Psoas muscle (tissue), 8 donors: Measurements from ENCODE around the gene FSHB. TPM values are rescaled to one million over a fixed set of nuclear protein-coding genes. Genes with fewer than 3 reads are reported as not detected.

ENCODE experiments used
- ATAC-seq, 4 donors: fragments of 200-7000 bp; cut with Tn5 transposase; one replicate each; pipeline ENCODE4 v1.9.1; 2020; ENCODE audit warnings: moderate library complexity in 3 of 4, mild to moderate bottlenecking in 2 of 4
- DNase-seq, 2 donors: peaks; one replicate each; pipeline ENCODE4 v3.0.0-alpha.2; 2020
- H3K27ac ChIP-seq: fragments of 200-600 bp; one replicate; pipeline ENCODE4 v1.8.0; 2022
- H3K27me3 ChIP-seq, 3 donors: fragments of 200-600 bp in 1 of 3; one replicate each; pipeline versions ENCODE4 v1.6.1 to v1.8.0; 2013 to 2022; ENCODE audit warnings: low read length in 2 of 3, mild to moderate bottlenecking in 2 of 3, moderate library complexity in 1 of 3; ENCODE audit not compliant: insufficient read depth in 3 of 3
- H3K36me3 ChIP-seq, 2 donors: fragments of 200-600 bp in 1 of 2; one replicate each; pipeline versions ENCODE4 v1.6.1 to v1.8.0; 2013 to 2022; ENCODE audit warnings: low read depth in 1 of 2, mild to moderate bottlenecking in 1 of 2, moderate library complexity in 1 of 2; ENCODE audit not compliant: insufficient read depth in 1 of 2
- H3K4me1 ChIP-seq: fragments of 200-600 bp; one replicate; pipeline ENCODE4 v1.8.0; 2022
- H3K4me3 ChIP-seq: fragments of 200-600 bp; one replicate; pipeline ENCODE4 v1.8.0; 2022; ENCODE audit warnings: mild to moderate bottlenecking
- H3K9me3 ChIP-seq: fragments of 200-600 bp; one replicate; pipeline ENCODE4 v1.8.0; 2022
- CTCF ChIP-seq: fragments of 200-600 bp; IDR thresholded peaks from one replicate; pipeline ENCODE4 v1.8.0; 2022; ENCODE audit warnings: antibody characterized with exemption
- WGBS, 3 donors: extraction: QIAGEN DNeasy Blood & Tissue Kit; methylation state at CpG; one replicate each; pipeline versions ENCODE4 v1.1.6 to v1.1.7; 2013; 5-methylcytosine and 5-hydroxymethylcytosine counted together
- intact Hi-C, 2 donors: fragments of 100-400 bp; cut with DNase I; formaldehyde crosslinking; loops; one replicate each; pipeline versions ENCODE4 v1.11.0 to v1.14.2; 2022
- polyA plus RNA-seq, 3 donors: library from polyadenylated mRNA; stranded (reverse); fragments of 200-250 nt; gene quantifications; one replicate each; pipeline ENCODE4 v1.2.3, GENCODE V29; 2013
- total RNA-seq, 4 donors: library from RNA; stranded (reverse); fragmentation: NEBNext Ultra II Directional in 2 of 4; extraction: Animal tissue kit (Norgen Biotek cat#: 25700) in 2 of 4; gene quantifications; one replicate each; pipeline versions ENCODE4 v1.2.1 to v1.2.4, GENCODE V29; 2021 to 2023
- donor health status: healthy with polysubstance abuse.
- donor health status: DM: no; HTN: no; CAD: no; lungs with moderate emphysema.
- donor health status: Bipolar disorder and iron deficiency.
- donor health status: healthy.
- donor health status: DM: yes; HTN: yes; CAD: no.
- donor health status: DM: no; HTN: no; CAD: no.
- donor health status: DM: no; HTN: no; CAD: no.
- donor health status: DM: yes; HTN: yes; CAD: no.

FSHB gene
- total and polyA plus RNA-seq, 7 donors: not detected

GRCh38 chr11:30282289-30282631, 51.4 kb downstream of the FSHB start:
- H3K9me3 ChIP-seq: no peaks in the 10 kb centered on the region
- DNase-seq (no peak), ATAC-seq (no peak)
- H3K4me1 ChIP-seq: no peaks in the 10 kb centered on the region
- WGBS, 3 donors: 65 to 72% (median 66%) methylated on average over 3 of the region's 3 CpGs
- TF ChIP-seq CTCF: no peak
- H3K27ac ChIP-seq: no peak overlapping the region
- H3K27me3 ChIP-seq: no peaks in the 10 kb centered on the region
- no peak overlapping the region for H3K4me3 ChIP-seq
- H3K36me3 ChIP-seq: no peaks in the 10 kb centered on the region
- intact Hi-C loops: no loop called here

Other genes starting within 250 kb of the FSHB start
- gene KCNA4, start 214.0 kb upstream of the FSHB start, total RNA-seq: not detected
- not detected for gene KCNA4, start 214.0 kb upstream of the FSHB start, polyA plus RNA-seq
- gene ARL14EP, start 92.1 kb downstream of the FSHB start, total RNA-seq: 10 to 100 TPM; 23.4 to 27.4 (median 26.5) TPM
- gene ARL14EP, start 92.1 kb downstream of the FSHB start, polyA plus RNA-seq: 10 to 100 TPM in 2 of 3 donors, 1 to 10 TPM in 1; 8.1 to 21.8 (median 14.3) TPM